OCI-LY3 (cell line): ENCODE results near the gene ZSWIM5.

Experiments
- CTCF ChIP-seq: fragments of 200-600, 300-600 bp; sonication (generic); IDR thresholded peaks from 2 replicates; pipeline ENCODE4 v1.5.1; 2014; ENCODE audit warnings: antibody characterized with exemption, low read length, low read depth
- EZH2phosphoT487 ChIP-seq: fragments of 200-600 bp; shearing (Covaris generic); IDR thresholded peaks from 2 replicates; pipeline ENCODE4 v1.6.1; 2018; ENCODE audit warnings: antibody characterized with exemption, mixed run types, low read depth

- TF ChIP-seq CTCF (no peak), EZH2phosphoT487 (no peak)
These were observed 611 bp upstream of the ZSWIM5 start for GRCh38 chr1:45206808-45207623.
